HepG2 (cell line): ENCODE results near the gene RAB1B. TPM values are rescaled to one million over a fixed set of nuclear protein-coding genes. Genes with fewer than 3 reads are reported as not detected.

Experiments used
- ATAC-seq: fragments of 200-7000 bp; cut with Tn5 transposase; 3 replicates; pipeline ENCODE4 v1.9.1; 2020; ENCODE audit warnings: mild to moderate bottlenecking, moderate library complexity
- BruUV-seq: library from RNA; stranded (reverse); fragments of 400-500 nt; replicated peaks from 2 replicates; lab custom pipeline; 2021; lab: Mats Ljungman, UMichigan
- CTCF ChIA-PET: fragments of 300-600 bp; formaldehyde crosslinking; extraction: SDS; loops from one replicate; lab custom pipeline; 2021; ENCODE audit warnings: low total read pairs, inconsistent platforms, low intra/inter-chr PET ratio; lab: Yijun Ruan, JAX
- POLR2A ChIA-PET: fragments of 350-600 bp; sonication (Branson Sonifier 250); formaldehyde crosslinking; loops from one replicate; lab custom pipeline; 2020; ENCODE audit warnings: antibody characterized with exemption, inconsistent platforms; lab: Yijun Ruan, JAX
- DNase-seq: peaks from one replicate; pipeline ENCODE4 v3.0.0-alpha.2; 2015; ENCODE audit warnings: low spot score
- FAIRE-seq: peaks from 3 replicates; lab custom pipeline; 2011; peaks lifted over from hg19 to GRCh38; lab: Jason Lieb, UNC
- H2AFZ ChIP-seq: one replicate; pipeline ENCODE4 v1.6.1; 2011; ENCODE audit warnings: low read length, inconsistent platforms
- H3K27ac ChIP-seq: fragments of 300-600 bp; 3 replicates; pipeline ENCODE4 v1.8.0; 2011; ENCODE audit warnings: mixed run types, mild to moderate bottlenecking, mixed read lengths, low read length, inconsistent platforms; ENCODE audit not compliant: insufficient read depth; ENCODE audit errors: extremely low read length
- H3K27me3 ChIP-seq, 2 experiments: fragments of 200-600 bp in 1 of 2; 2 replicates in 1 of 2; 3 replicates in 1 of 2; pipeline versions ENCODE4 v1.6.0 to v1.8.0; 2011; ENCODE audit warnings: low read length in 2 of 2, mild to moderate bottlenecking in 2 of 2, moderate library complexity in 2 of 2, inconsistent platforms in 1 of 2; ENCODE audit not compliant: insufficient read depth in 2 of 2, control insufficient read depth in 1 of 2
- H3K36me3 ChIP-seq, 2 experiments: fragments of 200-600 bp in 1 of 2; replicated peaks in 1 of 2; 2 replicates in 1 of 2; 3 replicates in 1 of 2; pipeline versions ENCODE4 v1.5.1 to v1.8.0; 2011; ENCODE audit warnings: low read length in 2 of 2, inconsistent platforms in 1 of 2; ENCODE audit not compliant: insufficient read depth in 2 of 2, control insufficient read depth in 1 of 2
- H3K4me1 ChIP-seq: 2 replicates; pipeline ENCODE4 v1.5.1; 2012; ENCODE audit warnings: low read length, inconsistent platforms; ENCODE audit not compliant: insufficient read depth
- H3K4me2 ChIP-seq: 2 replicates; pipeline ENCODE4 v1.6.0; 2011; ENCODE audit warnings: low read depth, low read length, inconsistent platforms
- H3K4me3 ChIP-seq, 3 experiments: fragments of 200-600 bp in 1 of 3; sonication (generic), shearing (Covaris generic) in 1 of 3; replicated peaks in 1 of 3; 2 replicates each; pipeline ENCODE4 v1.5.1; 2011 to 2016; ENCODE audit warnings: low read length in 3 of 3, inconsistent platforms in 2 of 3, low read depth in 2 of 3, mild to moderate bottlenecking in 2 of 3, control low read depth in 1 of 3, mixed read lengths in 1 of 3; ENCODE audit not compliant: insufficient read depth in 1 of 3
- H3K79me2 ChIP-seq: one replicate; pipeline ENCODE4 v1.6.1; 2011; ENCODE audit warnings: low read length, inconsistent platforms; ENCODE audit not compliant: insufficient read depth
- H3K9ac ChIP-seq: 2 replicates; pipeline ENCODE4 v1.6.0; 2011; ENCODE audit warnings: mild to moderate bottlenecking, low read depth, low read length, inconsistent platforms; ENCODE audit not compliant: insufficient read depth
- H3K9me3 ChIP-seq: 2 replicates; pipeline ENCODE4 v1.5.1; 2012; ENCODE audit warnings: mild to moderate bottlenecking, low read length
- H4K20me1 ChIP-seq: 2 replicates; pipeline ENCODE4 v1.6.0; 2011; ENCODE audit warnings: inconsistent platforms, mild to moderate bottlenecking, low read length, moderate library complexity; ENCODE audit not compliant: insufficient read depth
- BORCS8-MEF2B ChIP-seq: sonication (generic); formaldehyde crosslinking; IDR thresholded peaks from 2 replicates; pipeline ENCODE4 v1.8.0; 2022; ENCODE audit warnings: mild to moderate bottlenecking, missing genetic modification reagents
- CENPX ChIP-seq: sonication (generic); formaldehyde crosslinking; IDR thresholded peaks from 2 replicates; pipeline ENCODE4 v1.9.0; 2021; ENCODE audit warnings: mild to moderate bottlenecking, missing genetic modification reagents, moderate library complexity
- GATAD2A ChIP-seq: IDR thresholded peaks from 2 replicates; pipeline ENCODE4 v1.6.1; 2016
- KAT8 ChIP-seq: IDR thresholded peaks from 2 replicates; pipeline ENCODE4 v1.6.1; 2016; ENCODE audit warnings: missing genetic modification reagents, missing compliant biosample characterization
- MYNN ChIP-seq: sonication (generic); formaldehyde crosslinking; IDR thresholded peaks from 2 replicates; pipeline ENCODE4 v1.4.0; 2020; ENCODE audit warnings: mild to moderate bottlenecking, low read depth, missing genetic modification reagents
- NCOA5 ChIP-seq: sonication (generic); formaldehyde crosslinking; IDR thresholded peaks from 2 replicates; pipeline ENCODE4 v1.4.0; 2020; ENCODE audit warnings: missing genetic modification reagents
- PTBP1 ChIP-seq: fragments of 200-400 bp; formaldehyde crosslinking; IDR thresholded peaks from 2 replicates; pipeline ENCODE4 v1.6.1; 2018; ENCODE audit warnings: low read length, low read depth; ENCODE audit not compliant: poor library complexity, severe bottlenecking
- STAT5B ChIP-seq: sonication (generic); formaldehyde crosslinking; IDR thresholded peaks from 2 replicates; pipeline ENCODE4 v1.4.0; 2020; ENCODE audit warnings: missing genetic modification reagents
- ZNF713 ChIP-seq: sonication (generic); formaldehyde crosslinking; IDR thresholded peaks from 2 replicates; pipeline ENCODE4 v1.4.0; 2020; ENCODE audit warnings: mild to moderate bottlenecking, missing genetic modification reagents
- WGBS: methylation state at CpG from one replicate; pipeline ENCODE4 v1.1.6; 2017; ENCODE audit warnings: low lambda C conversion rate; 5-methylcytosine and 5-hydroxymethylcytosine counted together
- in situ Hi-C: cut with HindIII; loops from 2 replicates; pipeline ENCODE4 v1.10.0; 2017; ENCODE audit warnings: low pct_unique_long_range_greater_than_20kb; ENCODE audit not compliant: extremely low pct_ligation_motif_present
- intact Hi-C: fragments of 100-400 bp; cut with micrococcal nuclease; formaldehyde crosslinking; loops from one replicate; pipeline ENCODE4 v1.10.0; 2022; ENCODE audit not compliant: unreplicated experiment
- polyA plus RNA-seq, 8 experiments: library from polyadenylated mRNA; depleted of rRNA in 3 of 8; stranded (reverse) in 7 of 8; unstranded in 1 of 8; fragments of >200 nt; fragmentation: Illumina TruSeq in 4 of 8; extraction: Trizol in 4 of 8; gene quantifications; 2 replicates each; pipeline versions ENCODE4 v1.2.1 to v1.2.3, GENCODE V29; 2011 to 2016; ENCODE audit warnings: low read depth in 4 of 8, missing spikeins in 1 of 8, mixed read lengths in 1 of 8; ENCODE audit not compliant: insufficient read depth in 1 of 8
- total RNA-seq, 5 experiments: library from RNA; depleted of rRNA; stranded (reverse); fragments of >200 nt; fragmentation: Illumina TruSeq; extraction: Trizol; gene quantifications; 2 replicates each; pipeline ENCODE4 v1.2.3, GENCODE V29; 2016; ENCODE audit warnings: low read depth in 1 of 5
- TF ChIP-seq, protein P1 (sequence below): sonication (generic); formaldehyde crosslinking; IDR thresholded peaks from 2 replicates; pipeline ENCODE4 v1.4.0; 2020; ENCODE audit warnings: missing genetic modification reagents

RAB1B gene
- total and polyA plus RNA-seq, 2 of the 13 experiments (the other 11 are each of a cell fraction or from before 2014, with no cell fraction given), result 77.9 to 87.9 TPM

GRCh38 chr11:66261578-66261977 lies 6.9 kb upstream of the RAB1B start:
- no peak overlapping the region for H2AFZ ChIP-seq
- BruUV-seq, result no TSS peak
- ATAC-seq, result no peak
- peaks cover 15% of the 10 kb centered on the region for H3K4me1 ChIP-seq
- H3K79me2 ChIP-seq, result peaks cover 2% of the 10 kb centered on the region
- 94% methylated on average over 13 of the region's 16 CpGs for WGBS
- no peak for TF ChIP-seq KAT8
- no peak for TF ChIP-seq GATAD2A
- no peak for TF ChIP-seq MYNN (CRISPR knock-in tag)
- no peak for TF ChIP-seq PTBP1
- TF ChIP-seq, all 625 proteins: peak for 0
- intact Hi-C loops (no loop called here), in situ Hi-C loops (no loop called here)
- Histone ChIP-seq H3K4me2 (no peak overlapping the region), H3K9me3 (no peaks in the 10 kb centered on the region), H3K4me3 (no peak overlapping the region), H3K9ac (no peak overlapping the region), H3K36me3 (peaks cover 5 to 8% of the 10 kb centered on the region in 2 experiments; a peak in 3 of 5 replicates), H3K27ac (no peak overlapping the region), H4K20me1 (peaks cover 2% of the 10 kb centered on the region; the same call in 1 of the 2 replicates), H3K27me3 (no peaks in the 10 kb centered on the region; a peak in 1 of 5 replicates)
- FAIRE-seq (no peak), DNase-seq (no peak)
- ChIA-PET POLR2A (no interaction called here), CTCF (no interaction called here)

GRCh38 chr11:66262191-66262590 lies 6.2 kb upstream of the RAB1B start:
- Histone ChIP-seq H3K27me3 (no peaks in the 10 kb centered on the region; a peak in 1 of 5 replicates), H3K27ac (no peak overlapping the region)
- ATAC-seq, result no peak
- TF ChIP-seq NCOA5 (no peak), STAT5B (no peak), BORCS8-MEF2B (CRISPR knock-in tag) (no peak), CENPX (no peak), ZNF713 (CRISPR knock-in tag) (no peak)
- TF ChIP-seq, protein P1, sequence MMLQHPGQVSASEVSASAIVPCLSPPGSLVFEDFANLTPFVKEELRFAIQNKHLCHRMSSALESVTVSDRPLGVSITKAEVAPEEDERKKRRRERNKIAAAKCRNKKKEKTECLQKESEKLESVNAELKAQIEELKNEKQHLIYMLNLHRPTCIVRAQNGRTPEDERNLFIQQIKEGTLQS (CRISPR knock-in tag), result no peak
- TF ChIP-seq, all 625 proteins: peak for 0
- H2AFZ ChIP-seq, result no peak overlapping the region
- no peak for DNase-seq
- ChIA-PET CTCF (no interaction called here), POLR2A (no interaction called here)
- in situ Hi-C loops, result no loop called here
- no peaks in the 10 kb centered on the region for H3K9me3 ChIP-seq
- BruUV-seq, result no TSS peak
- peaks cover 2% of the 10 kb centered on the region; the same call in 1 of the 2 replicates for H4K20me1 ChIP-seq
- peaks cover 2% of the 10 kb centered on the region for H3K79me2 ChIP-seq
- peaks cover 9% of the 10 kb centered on the region for H3K4me1 ChIP-seq
- 96% methylated on average over 3 of the region's 5 CpGs for WGBS
- H3K4me2 ChIP-seq, result no peak overlapping the region
- no peak overlapping the region for H3K4me3 ChIP-seq
- intact Hi-C loops, result no loop called here
- peaks cover 5 to 8% of the 10 kb centered on the region in 2 experiments; a peak in 3 of 5 replicates for H3K36me3 ChIP-seq
- no peak overlapping the region for H3K9ac ChIP-seq
- no peak for FAIRE-seq
